K562 (cell line): ENCODE data around the gene CALML6. TPM values are rescaled to one million over a fixed set of nuclear protein-coding genes. Genes with fewer than 3 reads are reported as not detected.

Experiments used
- ATF7 ChIP-seq: fragments of 450-650 bp; IDR thresholded peaks from 2 replicates; pipeline ENCODE4 v1.7.1; 2014; ENCODE audit warnings: mild to moderate bottlenecking, moderate library complexity
- BCL6 ChIP-seq: fragments of 250-450 bp; sonication (Bioruptor Pico); IDR thresholded peaks from 2 replicates; pipeline ENCODE4 v1.4.0; 2020
- CBFB ChIP-seq: sonication (generic); formaldehyde crosslinking; IDR thresholded peaks from 2 replicates; pipeline ENCODE4 v1.4.0; 2020; ENCODE audit warnings: mild to moderate bottlenecking, missing genetic modification reagents
- CC2D1A ChIP-seq: fragments of 450-650 bp; IDR thresholded peaks from 2 replicates; pipeline ENCODE4 v1.6.1; 2017; ENCODE audit warnings: mild to moderate bottlenecking
- MBD2 ChIP-seq: sonication (generic); IDR thresholded peaks from 2 replicates; pipeline ENCODE4 v1.6.1; 2016; ENCODE audit warnings: low read depth, borderline replicate concordance
- MEF2A ChIP-seq: IDR thresholded peaks from 2 replicates; pipeline ENCODE4 v1.6.1; 2011; ENCODE audit warnings: low read depth, mild to moderate bottlenecking, low read length, moderate library complexity; ENCODE audit not compliant: control insufficient read depth
- PHTF2 ChIP-seq: fragments of 250-450 bp; sonication (Bioruptor Pico); IDR thresholded peaks from 2 replicates; pipeline ENCODE4 v1.5.0; 2021; ENCODE audit warnings: mild to moderate bottlenecking
- POLR2AphosphoS5 ChIP-seq: IDR thresholded peaks from 2 replicates; pipeline ENCODE4 v1.6.1; 2011; ENCODE audit warnings: mild to moderate bottlenecking, low read depth, low read length, moderate library complexity; ENCODE audit not compliant: control insufficient read depth, insufficient read depth
- SAFB ChIP-seq: fragments of 200-400 bp; formaldehyde crosslinking; IDR thresholded peaks from 2 replicates; pipeline ENCODE4 v1.6.1; 2017; ENCODE audit warnings: low read depth, low read length, borderline replicate concordance
- SNRNP70 ChIP-seq: fragments of 200-400 bp; formaldehyde crosslinking; optimal IDR thresholded peaks from 2 replicates; pipeline ENCODE3; 2017; ENCODE audit warnings: low read depth, low read length
- SREBF1 ChIP-seq: fragments of 150-350 bp; IDR thresholded peaks from 2 replicates; pipeline ENCODE4 v1.6.1; 2014; ENCODE audit warnings: antibody characterized with exemption, low read depth, low read length, borderline replicate concordance
- TARDBP ChIP-seq: fragments of 450-650 bp; IDR thresholded peaks from 2 replicates; pipeline ENCODE4 v1.6.1; 2016
- ZC3H8 ChIP-seq: fragments of 450-650 bp; IDR thresholded peaks from 2 replicates; pipeline ENCODE4 v1.6.1; 2017
- ZNF133 ChIP-seq: fragments of 250-450 bp; sonication (Bioruptor Pico); IDR thresholded peaks from 2 replicates; pipeline ENCODE4 v1.4.0; 2020; ENCODE audit warnings: mild to moderate bottlenecking
- ZNF174 ChIP-seq: fragments of 250-450 bp; sonication (Bioruptor Pico); IDR thresholded peaks from 2 replicates; pipeline ENCODE4 v1.4.0; 2020; ENCODE audit warnings: mild to moderate bottlenecking
- ZNF75A ChIP-seq: fragments of 450-650 bp; formaldehyde crosslinking; IDR thresholded peaks from 2 replicates; pipeline ENCODE4 v1.4.0; 2020; ENCODE audit warnings: mild to moderate bottlenecking
- polyA plus RNA-seq, 8 experiments: library from polyadenylated mRNA; depleted of rRNA in 4 of 8; stranded (reverse) in 5 of 8; unstranded in 3 of 8; fragments of >200 nt; fragmentation: Nextera tagmentation in 2 of 8; fragmentation: Illumina TruSeq in 1 of 8; extraction: Ambion mirVana in 2 of 8; extraction: Trizol in 1 of 8; gene quantifications; 2 replicates each; pipeline versions ENCODE4 v1.2.1 to v1.2.3, GENCODE V29; 2011 to 2014; ENCODE audit warnings: inconsistent platforms in 1 of 8, missing spikeins in 1 of 8
- total RNA-seq, 7 experiments: library from RNA; depleted of rRNA in 6 of 7; stranded (reverse); fragments of >200 nt in 6 of 7; fragmentation: Illumina TruSeq in 2 of 7; extraction: Trizol in 2 of 7; gene quantifications; 2 replicates each; pipeline versions ENCODE4 v1.2.1 to v1.2.3, GENCODE V29; 2011 to 2021; ENCODE audit warnings: low replicate concordance in 1 of 7
- TF ChIP-seq, protein P1 (sequence below): sonication (generic); formaldehyde crosslinking; IDR thresholded peaks from 2 replicates; pipeline ENCODE4 v1.8.0; 2022; ENCODE audit warnings: mild to moderate bottlenecking, missing genetic modification reagents
- TF ChIP-seq, protein P2 (sequence below): fragments of 450-650 bp; IDR thresholded peaks from 2 replicates; pipeline ENCODE4 v1.7.1; 2018; ENCODE audit warnings: mild to moderate bottlenecking, low read depth; ENCODE audit not compliant: partially characterized antibody
- TF ChIP-seq, protein P3 (sequence below): sonication (generic); formaldehyde crosslinking; IDR thresholded peaks from 2 replicates; pipeline ENCODE4 v1.4.0; 2020; ENCODE audit warnings: mild to moderate bottlenecking, missing genetic modification reagents
- TF ChIP-seq, protein P4 (sequence below): sonication (generic); formaldehyde crosslinking; IDR thresholded peaks from 2 replicates; pipeline ENCODE4 v1.8.0; 2022; ENCODE audit warnings: missing genetic modification reagents, mild to moderate bottlenecking, moderate library complexity, borderline replicate concordance

Gene CALML6
- total and polyA plus RNA-seq, 9 of the 15 experiments (the other 6 are each of a cell fraction or from before 2014, with no cell fraction given) = 0.14 TPM; not detected in 8

DNA sequence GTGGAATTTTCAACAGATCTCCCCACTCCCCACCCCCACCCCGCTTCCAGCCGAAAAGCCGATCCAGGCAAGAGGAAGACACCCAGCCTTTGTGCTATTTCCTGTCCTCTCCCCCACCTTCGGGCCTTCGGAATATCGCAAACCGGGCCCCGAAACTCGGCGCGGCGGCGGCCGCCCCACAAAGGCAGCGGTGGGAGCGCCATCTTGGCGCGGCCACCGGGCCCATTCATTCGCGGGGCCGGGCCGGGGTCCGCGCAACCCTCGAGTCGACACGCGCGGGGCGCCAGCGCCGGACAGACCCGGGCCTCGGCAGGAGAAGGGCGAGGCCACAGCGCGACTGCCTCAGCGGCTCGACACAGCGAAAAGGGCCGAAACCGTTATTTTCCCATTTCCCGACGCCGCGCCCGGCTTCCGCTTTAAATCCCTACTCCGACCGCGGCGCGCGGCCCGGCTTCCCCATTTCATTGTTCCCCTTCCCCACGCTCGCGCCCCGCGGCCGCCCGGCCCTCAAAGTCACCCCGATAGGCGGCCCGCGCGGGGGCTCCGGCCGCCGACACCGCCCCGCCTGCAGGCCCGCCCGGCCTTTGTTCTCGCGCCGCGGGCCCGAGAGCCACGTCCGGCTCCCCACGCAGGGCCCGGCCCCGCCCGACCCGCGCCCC, 25.1 kb upstream of the CALML6 start (continued):
- TF ChIP-seq, protein P1, sequence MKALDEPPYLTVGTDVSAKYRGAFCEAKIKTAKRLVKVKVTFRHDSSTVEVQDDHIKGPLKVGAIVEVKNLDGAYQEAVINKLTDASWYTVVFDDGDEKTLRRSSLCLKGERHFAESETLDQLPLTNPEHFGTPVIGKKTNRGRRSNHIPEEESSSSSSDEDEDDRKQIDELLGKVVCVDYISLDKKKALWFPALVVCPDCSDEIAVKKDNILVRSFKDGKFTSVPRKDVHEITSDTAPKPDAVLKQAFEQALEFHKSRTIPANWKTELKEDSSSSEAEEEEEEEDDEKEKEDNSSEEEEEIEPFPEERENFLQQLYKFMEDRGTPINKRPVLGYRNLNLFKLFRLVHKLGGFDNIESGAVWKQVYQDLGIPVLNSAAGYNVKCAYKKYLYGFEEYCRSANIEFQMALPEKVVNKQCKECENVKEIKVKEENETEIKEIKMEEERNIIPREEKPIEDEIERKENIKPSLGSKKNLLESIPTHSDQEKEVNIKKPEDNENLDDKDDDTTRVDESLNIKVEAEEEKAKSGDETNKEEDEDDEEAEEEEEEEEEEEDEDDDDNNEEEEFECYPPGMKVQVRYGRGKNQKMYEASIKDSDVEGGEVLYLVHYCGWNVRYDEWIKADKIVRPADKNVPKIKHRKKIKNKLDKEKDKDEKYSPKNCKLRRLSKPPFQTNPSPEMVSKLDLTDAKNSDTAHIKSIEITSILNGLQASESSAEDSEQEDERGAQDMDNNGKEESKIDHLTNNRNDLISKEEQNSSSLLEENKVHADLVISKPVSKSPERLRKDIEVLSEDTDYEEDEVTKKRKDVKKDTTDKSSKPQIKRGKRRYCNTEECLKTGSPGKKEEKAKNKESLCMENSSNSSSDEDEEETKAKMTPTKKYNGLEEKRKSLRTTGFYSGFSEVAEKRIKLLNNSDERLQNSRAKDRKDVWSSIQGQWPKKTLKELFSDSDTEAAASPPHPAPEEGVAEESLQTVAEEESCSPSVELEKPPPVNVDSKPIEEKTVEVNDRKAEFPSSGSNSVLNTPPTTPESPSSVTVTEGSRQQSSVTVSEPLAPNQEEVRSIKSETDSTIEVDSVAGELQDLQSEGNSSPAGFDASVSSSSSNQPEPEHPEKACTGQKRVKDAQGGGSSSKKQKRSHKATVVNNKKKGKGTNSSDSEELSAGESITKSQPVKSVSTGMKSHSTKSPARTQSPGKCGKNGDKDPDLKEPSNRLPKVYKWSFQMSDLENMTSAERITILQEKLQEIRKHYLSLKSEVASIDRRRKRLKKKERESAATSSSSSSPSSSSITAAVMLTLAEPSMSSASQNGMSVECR (CRISPR knock-in tag) = peak; percentile 63
- TF ChIP-seq ZNF174 = no peak
- TF ChIP-seq ZNF75A = no peak
- TF ChIP-seq CBFB (CRISPR knock-in tag) = no peak
- no peak for TF ChIP-seq POLR2AphosphoS5
- no peak for TF ChIP-seq SNRNP70
- TF ChIP-seq ZC3H8 = no peak
- TF ChIP-seq, protein P2, sequence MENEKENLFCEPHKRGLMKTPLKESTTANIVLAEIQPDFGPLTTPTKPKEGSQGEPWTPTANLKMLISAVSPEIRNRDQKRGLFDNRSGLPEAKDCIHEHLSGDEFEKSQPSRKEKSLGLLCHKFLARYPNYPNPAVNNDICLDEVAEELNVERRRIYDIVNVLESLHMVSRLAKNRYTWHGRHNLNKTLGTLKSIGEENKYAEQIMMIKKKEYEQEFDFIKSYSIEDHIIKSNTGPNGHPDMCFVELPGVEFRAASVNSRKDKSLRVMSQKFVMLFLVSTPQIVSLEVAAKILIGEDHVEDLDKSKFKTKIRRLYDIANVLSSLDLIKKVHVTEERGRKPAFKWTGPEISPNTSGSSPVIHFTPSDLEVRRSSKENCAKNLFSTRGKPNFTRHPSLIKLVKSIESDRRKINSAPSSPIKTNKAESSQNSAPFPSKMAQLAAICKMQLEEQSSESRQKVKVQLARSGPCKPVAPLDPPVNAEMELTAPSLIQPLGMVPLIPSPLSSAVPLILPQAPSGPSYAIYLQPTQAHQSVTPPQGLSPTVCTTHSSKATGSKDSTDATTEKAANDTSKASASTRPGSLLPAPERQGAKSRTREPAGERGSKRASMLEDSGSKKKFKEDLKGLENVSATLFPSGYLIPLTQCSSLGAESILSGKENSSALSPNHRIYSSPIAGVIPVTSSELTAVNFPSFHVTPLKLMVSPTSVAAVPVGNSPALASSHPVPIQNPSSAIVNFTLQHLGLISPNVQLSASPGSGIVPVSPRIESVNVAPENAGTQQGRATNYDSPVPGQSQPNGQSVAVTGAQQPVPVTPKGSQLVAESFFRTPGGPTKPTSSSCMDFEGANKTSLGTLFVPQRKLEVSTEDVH = no peak
- TF ChIP-seq PHTF2 = no peak
- TF ChIP-seq TARDBP = no peak
- TF ChIP-seq CC2D1A = no peak
- TF ChIP-seq BCL6 (CRISPR knock-in tag) = no peak
- 0 out of 2 replicates have a peak, but pooled peaks have one; percentile 40 for TF ChIP-seq ATF7
- TF ChIP-seq, protein P3, sequence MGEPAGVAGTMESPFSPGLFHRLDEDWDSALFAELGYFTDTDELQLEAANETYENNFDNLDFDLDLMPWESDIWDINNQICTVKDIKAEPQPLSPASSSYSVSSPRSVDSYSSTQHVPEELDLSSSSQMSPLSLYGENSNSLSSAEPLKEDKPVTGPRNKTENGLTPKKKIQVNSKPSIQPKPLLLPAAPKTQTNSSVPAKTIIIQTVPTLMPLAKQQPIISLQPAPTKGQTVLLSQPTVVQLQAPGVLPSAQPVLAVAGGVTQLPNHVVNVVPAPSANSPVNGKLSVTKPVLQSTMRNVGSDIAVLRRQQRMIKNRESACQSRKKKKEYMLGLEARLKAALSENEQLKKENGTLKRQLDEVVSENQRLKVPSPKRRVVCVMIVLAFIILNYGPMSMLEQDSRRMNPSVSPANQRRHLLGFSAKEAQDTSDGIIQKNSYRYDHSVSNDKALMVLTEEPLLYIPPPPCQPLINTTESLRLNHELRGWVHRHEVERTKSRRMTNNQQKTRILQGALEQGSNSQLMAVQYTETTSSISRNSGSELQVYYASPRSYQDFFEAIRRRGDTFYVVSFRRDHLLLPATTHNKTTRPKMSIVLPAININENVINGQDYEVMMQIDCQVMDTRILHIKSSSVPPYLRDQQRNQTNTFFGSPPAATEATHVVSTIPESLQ (CRISPR knock-in tag) = no peak
- no peak for TF ChIP-seq MEF2A
- no peak for TF ChIP-seq MBD2
- TF ChIP-seq, protein P4, sequence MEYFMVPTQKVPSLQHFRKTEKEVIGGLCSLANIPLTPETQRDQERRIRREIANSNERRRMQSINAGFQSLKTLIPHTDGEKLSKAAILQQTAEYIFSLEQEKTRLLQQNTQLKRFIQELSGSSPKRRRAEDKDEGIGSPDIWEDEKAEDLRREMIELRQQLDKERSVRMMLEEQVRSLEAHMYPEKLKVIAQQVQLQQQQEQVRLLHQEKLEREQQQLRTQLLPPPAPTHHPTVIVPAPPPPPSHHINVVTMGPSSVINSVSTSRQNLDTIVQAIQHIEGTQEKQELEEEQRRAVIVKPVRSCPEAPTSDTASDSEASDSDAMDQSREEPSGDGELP = peak; percentile 13; the same call in 1 of the 2 replicates
- no peak for TF ChIP-seq ZNF133 (CRISPR knock-in tag)
- peak; percentile 63 for TF ChIP-seq SAFB
- TF ChIP-seq SREBF1 = no peak
